HEK293T (cell line): ENCODE measurements around the gene LRP5.

ENCODE experiments used
- BHLHE40 ChIP-seq: fragments of 450-650 bp; IDR thresholded peaks from 2 replicates; pipeline ENCODE4 v1.6.1; 2016; ENCODE audit warnings: mild to moderate bottlenecking, moderate library complexity, borderline replicate concordance
- CTBP1 ChIP-seq: fragments of 450-650 bp; IDR thresholded peaks from 2 replicates; pipeline ENCODE4 v1.6.1; 2016; ENCODE audit warnings: borderline replicate concordance
- ELF4 ChIP-seq: fragments of 450-650 bp; IDR thresholded peaks from 2 replicates; pipeline ENCODE4 v1.6.1; 2017; ENCODE audit warnings: antibody characterized with exemption
- FOXA1 ChIP-seq: fragments of 450-650 bp; IDR thresholded peaks from 2 replicates; pipeline ENCODE4 v1.6.1; 2016; ENCODE audit warnings: mild to moderate bottlenecking
- FOXK2 ChIP-seq: fragments of 450-650 bp; IDR thresholded peaks from 2 replicates; pipeline ENCODE4 v1.6.1; 2016; ENCODE audit warnings: mild to moderate bottlenecking
- FOXM1 ChIP-seq: fragments of 450-650 bp; IDR thresholded peaks from 2 replicates; pipeline ENCODE4 v1.6.1; 2017; ENCODE audit warnings: mild to moderate bottlenecking, borderline replicate concordance
- HDGF ChIP-seq: fragments of 450-650 bp; IDR thresholded peaks from 2 replicates; pipeline ENCODE4 v1.6.1; 2017; ENCODE audit warnings: antibody characterized with exemption, borderline replicate concordance
- L3MBTL2 ChIP-seq: fragments of 450-650 bp; conservative IDR thresholded peaks from 2 replicates; pipeline ENCODE4 v1.6.1; 2016; ENCODE audit warnings: mild to moderate bottlenecking
- LEF1 ChIP-seq: fragments of 450-650 bp; IDR thresholded peaks from 2 replicates; pipeline ENCODE4 v1.6.1; 2017; ENCODE audit warnings: mild to moderate bottlenecking, borderline replicate concordance
- NFRKB ChIP-seq: fragments of 450-650 bp; IDR thresholded peaks from 2 replicates; pipeline ENCODE4 v1.6.1; 2016; ENCODE audit warnings: mild to moderate bottlenecking, moderate library complexity
- SP1 ChIP-seq: fragments of 450-650 bp; IDR thresholded peaks from 2 replicates; pipeline ENCODE4 v1.6.1; 2017
- SUZ12 ChIP-seq: fragments of 450-650 bp; IDR thresholded peaks from 2 replicates; pipeline ENCODE4 v1.6.1; 2016; ENCODE audit warnings: mild to moderate bottlenecking
- ZNF384 ChIP-seq: fragments of 450-650 bp; IDR thresholded peaks from 2 replicates; pipeline ENCODE4 v1.6.1; 2016
- TF ChIP-seq, protein P1 (sequence below): fragments of 450-650 bp; IDR thresholded peaks from 2 replicates; pipeline ENCODE4 v1.6.1; 2016

DNA sequence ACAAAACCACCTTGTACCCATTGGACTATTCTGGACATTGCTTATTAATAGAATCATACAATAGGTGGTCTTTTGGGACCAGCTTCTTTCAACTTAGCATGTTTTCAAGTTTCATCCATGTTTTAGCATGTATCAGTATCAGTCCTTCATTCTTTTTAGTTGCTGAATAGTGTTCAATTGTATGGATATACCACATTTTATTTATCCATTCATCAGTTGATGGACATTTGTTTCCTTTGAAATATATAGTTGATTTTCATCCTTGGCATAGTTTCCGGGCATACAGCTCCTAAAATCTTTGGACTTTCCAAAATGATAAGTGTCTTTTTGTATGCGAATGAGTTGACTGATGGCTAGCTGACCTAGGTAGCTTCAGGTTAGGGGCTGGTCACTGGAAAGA is 160.4 kb downstream of the LRP5 start:
- TF ChIP-seq BHLHE40 = no peak
- no peak for TF ChIP-seq SP1
- TF ChIP-seq FOXM1 = no peak
- TF ChIP-seq CTBP1 = no peak
- TF ChIP-seq FOXK2 = no peak
- TF ChIP-seq, protein P1, sequence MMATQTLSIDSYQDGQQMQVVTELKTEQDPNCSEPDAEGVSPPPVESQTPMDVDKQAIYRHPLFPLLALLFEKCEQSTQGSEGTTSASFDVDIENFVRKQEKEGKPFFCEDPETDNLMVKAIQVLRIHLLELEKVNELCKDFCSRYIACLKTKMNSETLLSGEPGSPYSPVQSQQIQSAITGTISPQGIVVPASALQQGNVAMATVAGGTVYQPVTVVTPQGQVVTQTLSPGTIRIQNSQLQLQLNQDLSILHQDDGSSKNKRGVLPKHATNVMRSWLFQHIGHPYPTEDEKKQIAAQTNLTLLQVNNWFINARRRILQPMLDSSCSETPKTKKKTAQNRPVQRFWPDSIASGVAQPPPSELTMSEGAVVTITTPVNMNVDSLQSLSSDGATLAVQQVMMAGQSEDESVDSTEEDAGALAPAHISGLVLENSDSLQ = no peak
- no peak for TF ChIP-seq LEF1
- no peak for TF ChIP-seq NFRKB
- TF ChIP-seq ELF4 = no peak
- TF ChIP-seq HDGF = no peak
- no peak for TF ChIP-seq L3MBTL2
- TF ChIP-seq SUZ12 = no peak
- no peak for TF ChIP-seq FOXA1
- TF ChIP-seq ZNF384 = no peak
